Measurements from ENCODE around the gene PARD6A.

The PARD6A gene

GRCh38 chr16:67667817-67668494 is 7.2 kb downstream of the PARD6A start:
- peaks cover 6% of the 10 kb centered on the region for H3K4me1 ChIP-seq (ENCODE audit: insufficient read depth, poor library complexity, severe bottlenecking)
- no peak overlapping the region for H3K4me3 ChIP-seq (ENCODE audit: severe bottlenecking)
- no peaks in the 10 kb centered on the region for H3K9me3 ChIP-seq (ENCODE audit: severe bottlenecking)
- H3K27me3 ChIP-seq (ENCODE audit: insufficient read depth, poor library complexity, severe bottlenecking) = no peaks in the 10 kb centered on the region
- ATAC-seq (ENCODE audit: low read depth) (peak; percentile 84), DNase-seq (ENCODE audit: low spot score) (peak; percentile 87)
- H3K27ac ChIP-seq (ENCODE audit: poor library complexity, severe bottlenecking) = peak overlapping the region; percentile 54
- TF ChIP-seq, protein P1, sequence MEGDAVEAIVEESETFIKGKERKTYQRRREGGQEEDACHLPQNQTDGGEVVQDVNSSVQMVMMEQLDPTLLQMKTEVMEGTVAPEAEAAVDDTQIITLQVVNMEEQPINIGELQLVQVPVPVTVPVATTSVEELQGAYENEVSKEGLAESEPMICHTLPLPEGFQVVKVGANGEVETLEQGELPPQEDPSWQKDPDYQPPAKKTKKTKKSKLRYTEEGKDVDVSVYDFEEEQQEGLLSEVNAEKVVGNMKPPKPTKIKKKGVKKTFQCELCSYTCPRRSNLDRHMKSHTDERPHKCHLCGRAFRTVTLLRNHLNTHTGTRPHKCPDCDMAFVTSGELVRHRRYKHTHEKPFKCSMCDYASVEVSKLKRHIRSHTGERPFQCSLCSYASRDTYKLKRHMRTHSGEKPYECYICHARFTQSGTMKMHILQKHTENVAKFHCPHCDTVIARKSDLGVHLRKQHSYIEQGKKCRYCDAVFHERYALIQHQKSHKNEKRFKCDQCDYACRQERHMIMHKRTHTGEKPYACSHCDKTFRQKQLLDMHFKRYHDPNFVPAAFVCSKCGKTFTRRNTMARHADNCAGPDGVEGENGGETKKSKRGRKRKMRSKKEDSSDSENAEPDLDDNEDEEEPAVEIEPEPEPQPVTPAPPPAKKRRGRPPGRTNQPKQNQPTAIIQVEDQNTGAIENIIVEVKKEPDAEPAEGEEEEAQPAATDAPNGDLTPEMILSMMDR (IDR thresholded peaks at IDR 0.05; ENCODE audit: poor library complexity, severe bottlenecking) = peak; percentile 88
- no peaks in the 10 kb centered on the region for H3K36me3 ChIP-seq (ENCODE audit: low read depth)

- H3K4me3 ChIP-seq (ENCODE audit: severe bottlenecking) = no peak overlapping the region
- no peaks in the 10 kb centered on the region for H3K27me3 ChIP-seq (ENCODE audit: insufficient read depth, poor library complexity, severe bottlenecking)
- no peak for ATAC-seq (ENCODE audit: low read depth)
- TF ChIP-seq, protein P1 (IDR thresholded peaks at IDR 0.05; ENCODE audit: poor library complexity, severe bottlenecking) = no peak
- H3K4me1 ChIP-seq (ENCODE audit: insufficient read depth, poor library complexity, severe bottlenecking) = peaks cover 6% of the 10 kb centered on the region
- H3K9me3 ChIP-seq (ENCODE audit: severe bottlenecking) = no peaks in the 10 kb centered on the region
- DNase-seq (ENCODE audit: low spot score) = no peak
- no peak overlapping the region for H3K27ac ChIP-seq (ENCODE audit: poor library complexity, severe bottlenecking)
- H3K36me3 ChIP-seq (ENCODE audit: low read depth) = no peaks in the 10 kb centered on the region
These were observed 7.9 kb downstream of the PARD6A start for GRCh38 chr16:67668495-67669157.

- H3K4me1 ChIP-seq (ENCODE audit: insufficient read depth, poor library complexity, severe bottlenecking) = peaks cover 6% of the 10 kb centered on the region
- H3K36me3 ChIP-seq (ENCODE audit: low read depth) = no peaks in the 10 kb centered on the region
- no peak overlapping the region for H3K4me3 ChIP-seq (ENCODE audit: severe bottlenecking)
- DNase-seq (ENCODE audit: low spot score) (no peak), ATAC-seq (ENCODE audit: low read depth) (no peak)
- H3K27me3 ChIP-seq (ENCODE audit: insufficient read depth, poor library complexity, severe bottlenecking) = no peaks in the 10 kb centered on the region
- TF ChIP-seq, protein P1 (IDR thresholded peaks at IDR 0.05; ENCODE audit: poor library complexity, severe bottlenecking) = no peak
- H3K27ac ChIP-seq (ENCODE audit: poor library complexity, severe bottlenecking) = no peak overlapping the region
- no peaks in the 10 kb centered on the region for H3K9me3 ChIP-seq (ENCODE audit: severe bottlenecking)
These were observed 8.8 kb downstream of the PARD6A start for GRCh38 chr16:67669499-67670101.

- TF ChIP-seq, protein P1 (IDR thresholded peaks at IDR 0.05; ENCODE audit: poor library complexity, severe bottlenecking) = no peak
- DNase-seq (ENCODE audit: low spot score) (no peak), ATAC-seq (ENCODE audit: low read depth) (no peak)
- Histone ChIP-seq H3K9me3 (ENCODE audit: severe bottlenecking) (no peaks in the 10 kb centered on the region), H3K27me3 (ENCODE audit: insufficient read depth, poor library complexity, severe bottlenecking) (no peaks in the 10 kb centered on the region), H3K36me3 (ENCODE audit: low read depth) (no peaks in the 10 kb centered on the region), H3K4me3 (ENCODE audit: severe bottlenecking) (no peak overlapping the region), H3K27ac (ENCODE audit: poor library complexity, severe bottlenecking) (no peak overlapping the region), H3K4me1 (ENCODE audit: insufficient read depth, poor library complexity, severe bottlenecking) (peaks cover 8% of the 10 kb centered on the region)
These were observed 11.5 kb downstream of the PARD6A start for GRCh38 chr16:67672306-67672705.
